Right lobe of liver (tissue), 4 donors: Measurements from ENCODE around the gene RABGAP1.

Experiments
- CTCF ChIP-seq, 4 donors: fragments of 200-600 bp in 3 of 4; fragments of 450-650 bp in 1 of 4; IDR thresholded peaks; one replicate each; pipeline versions ENCODE4 v1.5.1 to v1.8.0; 2016 to 2022; ENCODE audit warnings: antibody characterized with exemption in 4 of 4, mild to moderate bottlenecking in 2 of 4
- POLR2A ChIP-seq: fragments of 450-650 bp; IDR thresholded peaks from one replicate; pipeline ENCODE4 v1.6.1; 2017; ENCODE audit warnings: antibody characterized with exemption, mild to moderate bottlenecking
- donor health status: DM: no; HTN: no; CAD: no.
- donor health status: DM: no; HTN: no; CAD: no.
- donor health status: DM: no; HTN: yes; CAD: no.

- TF ChIP-seq POLR2A (no peak), CTCF (IDR thresholded peaks at IDR 0.05) (no peak)
These were observed 112.2 kb downstream of the RABGAP1 start for GRCh38 chr9:123053046-123053445.
